H54 (cell line): ENCODE results near the gene CNR2.
"Not testable (repeated sequence)": the region's sequence is repeated elsewhere in the genome, so short reads cannot be mapped to it uniquely, and the experiment has no call there.

Experiments used
- DNase-seq: peaks from one replicate; pipeline ENCODE4 v3.0.0; 2011; ENCODE audit warnings: low spot score, mixed read lengths; ENCODE audit not compliant: insufficient read length
- FAIRE-seq: peaks from 3 replicates; lab custom pipeline; 2011; peaks lifted over from hg19 to GRCh38; lab: Jason Lieb, UNC
- POLR2A ChIP-seq: IDR thresholded peaks from 2 replicates; pipeline ENCODE4 v1.6.1; 2011; ENCODE audit warnings: low read depth, mild to moderate bottlenecking, low read length

The CNR2 gene

DNA sequence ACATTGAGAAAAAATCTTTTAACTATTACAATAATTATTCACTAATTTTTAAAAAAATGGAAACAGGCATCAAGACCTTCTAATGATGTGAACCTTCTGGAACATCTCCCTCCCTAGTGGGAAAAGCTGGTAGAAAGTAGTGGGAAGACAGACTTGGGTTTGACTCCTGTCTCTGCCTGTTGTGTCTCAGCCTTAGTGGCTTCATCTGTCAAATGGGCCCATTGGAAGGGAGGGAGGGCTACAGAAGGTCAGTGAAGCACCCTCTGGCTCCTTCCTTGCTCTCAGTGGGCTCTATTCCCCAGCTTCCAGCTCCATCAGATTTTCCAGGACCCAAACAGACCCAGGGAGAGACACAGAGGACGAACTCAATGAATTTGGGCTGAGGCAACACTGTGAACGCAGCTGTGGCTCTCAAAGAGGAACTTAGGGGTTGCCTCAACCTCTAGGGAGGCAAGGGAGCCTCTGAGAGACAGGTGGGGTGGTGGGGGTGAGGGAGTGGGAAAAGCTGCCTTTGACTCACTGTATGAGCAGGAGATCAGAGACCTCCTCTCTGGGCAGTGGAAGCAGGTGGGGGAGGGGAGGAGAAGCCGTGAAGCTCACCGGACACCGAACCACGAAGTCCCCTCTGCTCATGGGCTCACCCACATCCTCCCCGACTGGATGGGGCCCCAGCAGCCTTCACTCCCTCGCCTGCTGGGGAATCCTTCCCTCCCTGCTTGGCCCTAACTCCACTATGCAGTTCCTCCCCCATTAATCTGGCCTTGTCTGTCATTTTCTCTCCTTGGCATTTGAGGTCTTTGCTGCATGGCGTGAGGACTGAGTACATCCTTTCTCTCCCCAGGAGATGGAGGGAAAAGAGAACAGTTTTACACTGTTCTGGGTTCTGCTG lies 4.5 kb downstream of the CNR2 start:
- FAIRE-seq (no peak), DNase-seq (no peak)
- no peak for TF ChIP-seq POLR2A

GRCh38 chr1:23906731-23907130 lies 6.4 kb downstream of the CNR2 start:
- TF ChIP-seq POLR2A = no peak
- DNase-seq (no peak), FAIRE-seq (no peak)

GRCh38 chr1:23905461-23906025 lies 7.6 kb downstream of the CNR2 start:
- TF ChIP-seq POLR2A = no peak
- FAIRE-seq (no peak), DNase-seq (no peak)

DNA sequence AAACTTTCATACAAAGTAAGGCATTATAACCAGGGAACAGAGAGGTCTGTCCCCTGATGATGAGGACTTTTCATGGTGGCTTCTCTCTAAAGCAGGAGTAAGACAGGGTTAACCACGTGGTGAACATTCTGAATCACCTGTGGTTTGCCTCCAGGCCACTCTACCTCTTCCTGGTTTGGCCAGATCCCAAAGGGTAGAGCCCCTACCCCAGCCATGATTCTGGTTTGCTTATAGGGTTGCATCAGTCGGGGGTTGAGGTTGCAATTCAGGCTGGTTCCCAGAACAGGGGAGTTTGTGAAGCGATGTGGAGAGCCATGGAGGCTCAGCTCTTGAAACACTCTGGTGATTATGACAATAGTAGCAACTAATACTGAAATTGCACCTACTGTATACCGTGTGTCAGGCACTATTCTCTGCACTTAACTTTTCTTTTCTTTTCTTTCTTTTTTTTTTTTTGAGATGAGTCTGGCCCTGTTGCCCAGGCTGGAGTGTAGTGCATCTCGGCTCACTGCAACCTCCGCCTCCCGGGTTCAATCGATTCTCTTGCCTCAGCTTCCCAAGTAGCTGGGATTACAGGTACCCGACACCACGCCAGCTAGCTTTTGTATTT lies 8.3 kb downstream of the CNR2 start:
- TF ChIP-seq POLR2A = no peak
- no peak for FAIRE-seq
- no peak for DNase-seq

GRCh38 chr1:23903754-23904153 lies 9.4 kb downstream of the CNR2 start:
- TF ChIP-seq POLR2A = no peak
- FAIRE-seq = no peak
- DNase-seq = no peak

DNA sequence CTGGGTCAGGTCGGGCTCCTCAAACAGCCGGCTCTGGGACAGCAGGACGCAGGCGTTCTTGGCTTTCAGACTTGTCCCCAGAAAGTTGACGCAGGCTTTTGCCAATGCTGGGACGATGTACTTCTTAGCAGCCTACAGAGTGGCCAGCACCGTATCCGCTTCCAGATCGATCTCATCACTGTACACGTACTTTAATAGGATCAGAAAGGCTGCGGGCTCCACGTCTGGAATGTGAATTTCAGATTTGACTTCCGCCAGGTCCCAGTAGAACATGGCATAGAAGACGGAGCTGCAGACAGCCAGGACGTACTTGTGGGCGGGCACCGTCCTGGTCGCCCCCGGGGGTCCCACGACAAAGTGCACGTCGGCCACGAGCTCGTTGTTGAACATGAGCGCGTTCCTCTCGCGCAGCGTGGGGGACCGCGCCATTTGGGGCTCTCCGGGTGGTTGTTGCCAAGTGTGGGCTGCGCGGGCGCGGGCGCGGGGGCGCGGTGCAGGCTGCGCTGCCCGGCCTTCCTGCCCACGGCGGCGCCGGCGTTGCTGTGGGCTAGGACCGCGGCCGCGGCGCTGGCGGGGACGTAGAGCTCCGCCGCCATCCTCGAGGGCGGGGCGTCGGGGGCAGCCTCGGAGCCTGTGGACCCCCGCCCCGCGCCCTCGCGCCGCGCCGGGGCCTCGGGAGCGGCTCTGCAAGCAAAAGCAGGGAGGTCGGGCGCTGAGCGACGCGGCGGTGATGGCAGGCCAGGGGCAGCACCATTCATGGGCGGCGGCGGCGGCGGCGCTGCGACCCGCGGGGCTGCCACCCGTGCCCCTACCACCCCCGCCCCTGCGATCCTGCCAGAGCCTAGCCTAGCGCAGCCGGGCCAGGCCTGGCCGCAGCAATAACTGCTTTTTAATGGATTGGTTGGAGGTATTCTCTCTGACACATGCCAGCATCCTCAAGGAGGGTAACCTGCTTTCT lies 10.6 kb downstream of the CNR2 start:
- DNase-seq (no peak), FAIRE-seq (no peak)
- no peak for TF ChIP-seq POLR2A

GRCh38 chr1:23900017-23900416 lies 13.1 kb downstream of the CNR2 start:
- not testable (repeated sequence) for DNase-seq, FAIRE-seq

- FAIRE-seq (no peak), DNase-seq (no peak)
- no peak for TF ChIP-seq POLR2A
These were observed 14.1 kb downstream of the CNR2 start for GRCh38 chr1:23899070-23899469.

GRCh38 chr1:23897083-23897482 lies 16.1 kb downstream of the CNR2 start:
- no peak for FAIRE-seq
- no peak for DNase-seq
- TF ChIP-seq POLR2A = no peak

GRCh38 chr1:23896491-23896890 lies 16.7 kb downstream of the CNR2 start:
- DNase-seq (no peak), FAIRE-seq (no peak)
- no peak for TF ChIP-seq POLR2A

- DNase-seq (no peak), FAIRE-seq (no peak)
- TF ChIP-seq POLR2A = no peak
These were observed 17.2 kb downstream of the CNR2 start for GRCh38 chr1:23895993-23896392.

GRCh38 chr1:23895082-23895481 lies 18.1 kb downstream of the CNR2 start:
- DNase-seq (no peak), FAIRE-seq (no peak)
- TF ChIP-seq POLR2A = no peak

- TF ChIP-seq POLR2A = no peak
- DNase-seq (no peak), FAIRE-seq (no peak)
These were observed 24.1 kb downstream of the CNR2 start for GRCh38 chr1:23889074-23889473.

- DNase-seq (no peak), FAIRE-seq (no peak)
- TF ChIP-seq POLR2A = no peak
These were observed 27.9 kb downstream of the CNR2 start for GRCh38 chr1:23885222-23885621.
